GM12891 (cell line): ENCODE data around the gene CD47.

ENCODE experiments used
- DNase-seq: peaks from one replicate; pipeline ENCODE4 v3.0.0; 2011; ENCODE audit warnings: low spot score; ENCODE audit not compliant: insufficient read length
- FAIRE-seq: peaks from 2 replicates; lab custom pipeline; 2011; peaks lifted over from hg19 to GRCh38; lab: Jason Lieb, UNC
- PAX5 ChIP-seq: IDR thresholded peaks from 2 replicates; pipeline ENCODE4 v1.6.1; 2011; ENCODE audit warnings: low read length, moderate library complexity, mild to moderate bottlenecking; ENCODE audit not compliant: insufficient read depth, severe bottlenecking
- POLR2A ChIP-seq: IDR thresholded peaks from 2 replicates; pipeline ENCODE4 v1.6.1; 2011; ENCODE audit warnings: low read depth, low read length, control low read depth
- POLR2AphosphoS5 ChIP-seq: IDR thresholded peaks from 2 replicates; pipeline ENCODE4 v1.6.1; 2011; ENCODE audit warnings: low read depth, low read length, control low read depth
- POU2F2 ChIP-seq: IDR thresholded peaks from 2 replicates; pipeline ENCODE4 v1.6.1; 2011; ENCODE audit warnings: low read depth, mild to moderate bottlenecking, control low read depth, low read length, moderate library complexity
- SPI1 ChIP-seq: IDR thresholded peaks from 2 replicates; pipeline ENCODE4 v1.6.1; 2011; ENCODE audit warnings: low read depth, low read length, control low read depth
- TAF1 ChIP-seq: IDR thresholded peaks from 2 replicates; pipeline ENCODE4 v1.6.1; 2011; ENCODE audit warnings: low read depth, low read length, control low read depth

CD47 gene

DNA sequence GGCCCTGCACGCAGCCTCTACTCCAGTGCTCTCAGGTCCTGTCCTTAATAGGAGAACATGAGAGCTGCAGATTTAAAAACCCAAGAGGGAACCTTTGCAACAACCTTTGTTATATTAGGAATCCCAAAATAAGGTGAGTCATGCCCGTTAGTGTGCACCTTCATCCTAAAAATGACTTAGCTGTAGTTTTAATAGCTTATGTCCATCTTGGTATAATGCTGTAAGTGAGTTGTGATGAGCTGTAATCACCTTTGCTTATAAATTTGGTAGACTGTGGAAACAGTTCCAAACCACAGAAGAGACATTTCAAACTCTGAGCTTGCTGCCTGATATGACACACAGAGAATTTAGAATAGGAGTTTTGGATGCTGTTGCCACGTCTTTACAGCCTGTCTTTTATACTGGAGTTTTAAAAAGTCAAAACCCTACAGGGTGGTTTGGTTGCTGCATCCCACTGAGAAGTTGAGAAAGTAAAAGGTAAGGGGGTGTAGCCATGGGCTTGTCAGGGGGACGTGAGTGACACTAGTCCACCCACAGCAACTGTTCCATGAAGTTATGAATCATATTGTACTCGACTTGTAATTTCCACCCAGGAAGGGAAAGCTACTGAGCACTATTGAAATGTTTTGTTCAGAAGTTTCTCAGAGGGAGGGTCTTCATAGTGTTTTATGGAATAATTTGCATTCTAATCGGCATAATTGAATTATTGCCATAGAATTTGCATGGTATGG is 27.4 kb upstream of the CD47 start:
- FAIRE-seq: no peak
- no peak for DNase-seq
- TF ChIP-seq POU2F2 (no peak), SPI1 (no peak), TAF1 (no peak), POLR2A (no peak), POLR2AphosphoS5 (no peak), PAX5 (no peak)

DNA sequence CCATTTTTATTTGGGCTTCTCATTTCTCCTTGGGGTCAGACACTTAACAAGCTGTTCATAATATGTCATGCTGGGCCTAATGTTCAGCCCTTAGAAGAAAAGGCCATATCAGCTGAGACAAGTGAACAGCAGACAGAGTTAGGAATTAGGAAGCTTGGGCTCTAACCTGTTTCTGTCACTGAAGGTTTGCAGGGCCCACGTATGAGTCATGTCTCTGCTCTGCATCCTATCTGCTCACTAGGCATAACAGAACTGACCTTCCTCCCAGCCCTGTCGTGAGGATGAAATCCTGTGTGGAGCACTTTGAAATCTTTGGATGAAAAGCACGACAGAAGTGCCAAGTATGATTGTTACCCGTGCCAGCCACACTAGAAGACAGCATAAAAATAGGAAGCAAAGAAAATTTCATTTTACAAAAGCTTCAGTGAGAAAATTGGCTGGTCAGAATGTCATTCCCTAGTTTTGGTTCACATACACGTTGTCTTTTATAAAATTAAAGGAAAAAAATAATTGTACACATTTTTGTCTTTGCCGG is 26.5 kb upstream of the CD47 start:
- TF ChIP-seq PAX5 (no peak), POU2F2 (no peak), POLR2A (no peak), POLR2AphosphoS5 (no peak), TAF1 (no peak)
- no peak for FAIRE-seq
- no peak for DNase-seq

- DNase-seq: no peak
- no peak for FAIRE-seq
- TF ChIP-seq PAX5: no peak
Measured at GRCh38 chr3:108114423-108115065, 23.7 kb upstream of the CD47 start.

- FAIRE-seq: no peak
- no peak for TF ChIP-seq PAX5
- TF ChIP-seq POLR2A: no peak
- no peak for TF ChIP-seq TAF1
- no peak for TF ChIP-seq SPI1
- TF ChIP-seq POU2F2: no peak
- TF ChIP-seq POLR2AphosphoS5: no peak
- no peak for DNase-seq
Measured at GRCh38 chr3:108113975-108114374, 23.1 kb upstream of the CD47 start.

GRCh38 chr3:108110934-108111333 is 20.1 kb upstream of the CD47 start:
- no peak for FAIRE-seq
- no peak for DNase-seq
- TF ChIP-seq SPI1 (no peak), POU2F2 (no peak), POLR2AphosphoS5 (no peak), TAF1 (no peak), POLR2A (no peak), PAX5 (no peak)

GRCh38 chr3:108108416-108108815 is 17.6 kb upstream of the CD47 start:
- DNase-seq (no peak), FAIRE-seq (no peak)
- TF ChIP-seq POLR2A (no peak), SPI1 (no peak), PAX5 (no peak), POLR2AphosphoS5 (no peak), POU2F2 (no peak), TAF1 (no peak)

GRCh38 chr3:108106449-108106848 is 15.6 kb upstream of the CD47 start:
- DNase-seq (no peak), FAIRE-seq (no peak)
- TF ChIP-seq TAF1 (no peak), POLR2AphosphoS5 (no peak), PAX5 (no peak), POU2F2 (no peak), POLR2A (no peak), SPI1 (no peak)

DNA sequence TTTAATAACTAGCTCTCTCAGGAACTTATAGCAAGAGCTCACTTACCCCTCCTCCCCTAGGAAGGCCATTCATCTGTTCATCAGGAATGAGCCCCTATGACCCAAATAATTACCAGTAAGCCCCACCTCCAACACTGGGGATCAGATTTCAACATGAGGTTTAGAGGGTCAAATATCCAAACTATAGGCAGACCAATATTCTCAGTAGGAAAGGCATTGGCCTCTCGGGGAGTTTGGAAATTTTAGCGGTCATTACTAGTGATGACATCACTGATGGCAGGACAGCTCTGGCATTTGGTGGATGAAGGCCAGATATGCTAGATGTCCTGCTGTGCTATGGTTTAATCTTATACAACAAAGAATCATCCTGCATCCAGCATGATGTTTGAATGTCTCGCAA is 15.2 kb upstream of the CD47 start:
- TF ChIP-seq TAF1: no peak
- no peak for TF ChIP-seq POU2F2
- no peak for TF ChIP-seq POLR2A
- TF ChIP-seq PAX5: no peak
- no peak for TF ChIP-seq SPI1
- TF ChIP-seq POLR2AphosphoS5: no peak
- FAIRE-seq (no peak), DNase-seq (no peak)

GRCh38 chr3:108103886-108104797 is 13.3 kb upstream of the CD47 start:
- TF ChIP-seq POLR2AphosphoS5 (no peak), POU2F2 (no peak), SPI1 (no peak), TAF1 (no peak), PAX5 (no peak), POLR2A (no peak)
- no peak for FAIRE-seq
- no peak for DNase-seq
